Keratinocyte (primary cell): ENCODE data around the gene PCF11. TPM values are rescaled to one million over a fixed set of nuclear protein-coding genes. Genes with fewer than 3 reads are reported as not detected.
"Not testable (repeated sequence)": the region's sequence is repeated elsewhere in the genome, so short reads cannot be mapped to it uniquely, and the experiment has no call there.

Experiments
- DNase-seq: peaks from one replicate; pipeline ENCODE4 v3.0.0-alpha.2; 2011; ENCODE audit warnings: low read depth, missing footprints, low spot score
- FAIRE-seq: peaks from 2 replicates; lab custom pipeline; 2011; peaks lifted over from hg19 to GRCh38; lab: Jason Lieb, UNC
- H2AFZ ChIP-seq: 2 replicates; pipeline ENCODE4 v1.6.0; 2012; ENCODE audit warnings: low read length, control low read depth, inconsistent platforms; ENCODE audit not compliant: control insufficient read depth
- H3K27ac ChIP-seq: 2 replicates; pipeline ENCODE4 v1.5.1; 2011; ENCODE audit warnings: low read length; ENCODE audit not compliant: control insufficient read depth, insufficient read depth
- H3K27me3 ChIP-seq: 3 replicates; pipeline ENCODE4 v1.6.0; 2011; ENCODE audit warnings: low read length; ENCODE audit not compliant: control insufficient read depth, insufficient read depth; ENCODE audit errors: extremely low read depth
- H3K36me3 ChIP-seq, 2 experiments: 2 replicates in 1 of 2; 3 replicates in 1 of 2; pipeline ENCODE4 v1.5.1; 2011; ENCODE audit warnings: low read length in 2 of 2, mild to moderate bottlenecking in 1 of 2; ENCODE audit not compliant: control insufficient read depth in 2 of 2, insufficient read depth in 2 of 2; ENCODE audit errors: extremely low read depth in 1 of 2
- H3K4me1 ChIP-seq: 3 replicates; pipeline ENCODE4 v1.5.1; 2011; ENCODE audit warnings: low read length; ENCODE audit not compliant: control insufficient read depth, insufficient read depth; ENCODE audit errors: extremely low read depth
- H3K4me2 ChIP-seq: 3 replicates; pipeline ENCODE4 v1.6.0; 2011; ENCODE audit warnings: low read depth, low read length; ENCODE audit not compliant: control insufficient read depth, insufficient read depth; ENCODE audit errors: extremely low read depth
- H3K4me3 ChIP-seq, 3 experiments: fragments of 200-600 bp in 1 of 3; sonication (generic) in 1 of 3; 2 replicates in 2 of 3; 3 replicates in 1 of 3; pipeline ENCODE4 v1.5.1; 2011 to 2016; ENCODE audit warnings: low read length in 3 of 3, mild to moderate bottlenecking in 3 of 3, control low read depth in 2 of 3, inconsistent platforms in 1 of 3, low read depth in 1 of 3, mixed read lengths in 1 of 3, mixed run types in 1 of 3, moderate library complexity in 1 of 3; ENCODE audit not compliant: control insufficient read depth in 2 of 3, insufficient read depth in 2 of 3; ENCODE audit errors: extremely low read depth in 1 of 3
- H3K79me2 ChIP-seq: 2 replicates; pipeline ENCODE4 v1.6.0; 2012; ENCODE audit warnings: low read length; ENCODE audit not compliant: control insufficient read depth, insufficient read depth
- H3K9ac ChIP-seq: 3 replicates; pipeline ENCODE4 v1.6.0; 2011; ENCODE audit warnings: low read length; ENCODE audit not compliant: control insufficient read depth, insufficient read depth; ENCODE audit errors: extremely low read depth
- H3K9me1 ChIP-seq: 3 replicates; pipeline ENCODE4 v1.6.0; 2011; ENCODE audit warnings: low read length; ENCODE audit not compliant: control insufficient read depth, insufficient read depth; ENCODE audit errors: extremely low read depth
- H3K9me3 ChIP-seq: 2 replicates; pipeline ENCODE4 v1.5.1; 2012; ENCODE audit warnings: low read depth, low read length; ENCODE audit not compliant: control insufficient read depth
- H4K20me1 ChIP-seq: 3 replicates; pipeline ENCODE4 v1.6.0; 2011; ENCODE audit warnings: low read length; ENCODE audit not compliant: control insufficient read depth, insufficient read depth; ENCODE audit errors: extremely low read depth
- CTCF ChIP-seq, 3 experiments: IDR thresholded peaks in 1 of 3; conservative IDR thresholded peaks in 1 of 3; optimal IDR thresholded peaks in 1 of 3; 2 replicates in 2 of 3; 3 replicates in 1 of 3; pipeline versions ENCODE3 to v1.5.1; 2011; ENCODE audit warnings: low read length in 3 of 3, mild to moderate bottlenecking in 3 of 3, moderate library complexity in 2 of 3, control low read depth in 1 of 3, inconsistent platforms in 1 of 3; ENCODE audit not compliant: insufficient read depth in 2 of 3; ENCODE audit errors: extremely low read depth in 1 of 3
- EZH2 ChIP-seq: IDR thresholded peaks from one replicate; pipeline ENCODE4 v1.6.1; 2012; ENCODE audit warnings: inconsistent platforms, mild to moderate bottlenecking, low read length, moderate library complexity
- dilution Hi-C: fragments of 300-500 bp; cut with MboI; formaldehyde crosslinking; loops from one replicate; pipeline ENCODE4 v1.7.0; 2020; ENCODE audit warnings: low sequenced_read_pairs; ENCODE audit not compliant: extremely low pct_ligation_motif_present
- polyA plus RNA-seq, 5 experiments: library from polyadenylated mRNA; depleted of rRNA in 3 of 5; stranded (reverse) in 3 of 5; stranded (forward) in 1 of 5; unstranded in 1 of 5; fragments of >200 nt; gene quantifications; 1 replicate in 1 of 5; 2 replicates in 3 of 5; 3 replicates in 1 of 5; pipeline versions ENCODE4 v1.2.1 to v1.2.3, GENCODE V29; 2011 to 2012; ENCODE audit warnings: missing spikeins in 2 of 5, low read depth in 1 of 5, low replicate concordance in 1 of 5

PCF11 gene
- polyA plus RNA-seq, 1 donor (not counting 4 experiments of a cell fraction or from before 2014, with no cell fraction given) = 32.8 TPM

GRCh38 chr11:83127310-83127637 lies 29.7 kb upstream of the PCF11 start:
- H2AFZ ChIP-seq = no peak overlapping the region
- H3K36me3 ChIP-seq = no peaks in the 10 kb centered on the region
- H4K20me1 ChIP-seq = no peaks in the 10 kb centered on the region
- H3K27ac ChIP-seq = no peak overlapping the region
- FAIRE-seq = no peak
- dilution Hi-C loops = no loop called here
- H3K9me3 ChIP-seq = no peaks in the 10 kb centered on the region
- TF ChIP-seq CTCF (optimal IDR thresholded peaks at IDR 0.05 in 1 of 3, IDR thresholded peaks at IDR 0.05 in 1 of 3, conservative IDR thresholded peaks at IDR 0.05 in 1 of 3; ENCODE audit: extremely low read depth in 1 of 3, insufficient read depth in 2 of 3, low read length in 3 of 3) (no peak), EZH2 (no peak)
- H3K9me1 ChIP-seq = no peaks in the 10 kb centered on the region
- no peak overlapping the region for H3K4me3 ChIP-seq
- H3K79me2 ChIP-seq = no peaks in the 10 kb centered on the region
- H3K4me2 ChIP-seq = no peak overlapping the region
- H3K27me3 ChIP-seq = no peaks in the 10 kb centered on the region
- no peak overlapping the region for H3K9ac ChIP-seq
- DNase-seq = no peak
- H3K4me1 ChIP-seq = no peaks in the 10 kb centered on the region

GRCh38 chr11:83132191-83132590 lies 24.7 kb upstream of the PCF11 start:
- Histone ChIP-seq H3K27me3 (no peaks in the 10 kb centered on the region), H3K9me3 (no peaks in the 10 kb centered on the region), H4K20me1 (no peaks in the 10 kb centered on the region), H3K4me2 (no peak overlapping the region), H2AFZ (no peak overlapping the region), H3K27ac (no peak overlapping the region), H3K9me1 (no peaks in the 10 kb centered on the region), H3K9ac (no peak overlapping the region), H3K79me2 (no peaks in the 10 kb centered on the region), H3K36me3 (no peaks in the 10 kb centered on the region), H3K4me1 (no peaks in the 10 kb centered on the region), H3K4me3 (no peak overlapping the region)
- FAIRE-seq (no peak), DNase-seq (no peak)
- dilution Hi-C loops = no loop called here
- no peak for TF ChIP-seq EZH2
- no peak for TF ChIP-seq CTCF (optimal IDR thresholded peaks at IDR 0.05 in 1 of 3, IDR thresholded peaks at IDR 0.05 in 1 of 3, conservative IDR thresholded peaks at IDR 0.05 in 1 of 3; ENCODE audit: extremely low read depth in 1 of 3, insufficient read depth in 2 of 3, low read length in 3 of 3)

- H4K20me1 ChIP-seq, H3K9me3 ChIP-seq, FAIRE-seq, H3K27ac ChIP-seq, H3K4me1 ChIP-seq, DNase-seq, H3K4me2 ChIP-seq, H3K36me3 ChIP-seq, dilution Hi-C loops, H2AFZ ChIP-seq, H3K27me3 ChIP-seq, H3K9ac ChIP-seq, H3K79me2 ChIP-seq, H3K4me3 ChIP-seq, H3K9me1 ChIP-seq: not testable (repeated sequence)
Measured at GRCh38 chr11:83133266-83133665, 23.7 kb upstream of the PCF11 start.
